ENCODE data around the gene LY6G6D.

Gene LY6G6D

GRCh38 chr6:31764198-31764597, 49.0 kb downstream of the LY6G6D start:
- no peak for DNase-seq (ENCODE audit: low spot score)

- no peak for DNase-seq (ENCODE audit: low spot score)
These were observed 50.4 kb downstream of the LY6G6D start for GRCh38 chr6:31765559-31765909.

- peak; percentile 53 for DNase-seq (ENCODE audit: low spot score)
These were observed 51.0 kb downstream of the LY6G6D start for GRCh38 chr6:31765910-31766794.

- no peak for DNase-seq (ENCODE audit: low spot score)
These were observed 52.0 kb downstream of the LY6G6D start for GRCh38 chr6:31767096-31767645.
